GM21723 (cell line): ENCODE data around the gene EXD2.

Experiments used
- ATAC-seq: cut with Tn5 transposase; IDR thresholded peaks from one replicate; pipeline ENCODE4 v1.9.1; 2021; ENCODE audit warnings: mild to moderate bottlenecking, moderate library complexity; ENCODE audit not compliant: unreplicated experiment

EXD2 gene

GRCh38 chr14:69247676-69248440 lies 56.6 kb downstream of the EXD2 start:
- no peak for ATAC-seq

DNA sequence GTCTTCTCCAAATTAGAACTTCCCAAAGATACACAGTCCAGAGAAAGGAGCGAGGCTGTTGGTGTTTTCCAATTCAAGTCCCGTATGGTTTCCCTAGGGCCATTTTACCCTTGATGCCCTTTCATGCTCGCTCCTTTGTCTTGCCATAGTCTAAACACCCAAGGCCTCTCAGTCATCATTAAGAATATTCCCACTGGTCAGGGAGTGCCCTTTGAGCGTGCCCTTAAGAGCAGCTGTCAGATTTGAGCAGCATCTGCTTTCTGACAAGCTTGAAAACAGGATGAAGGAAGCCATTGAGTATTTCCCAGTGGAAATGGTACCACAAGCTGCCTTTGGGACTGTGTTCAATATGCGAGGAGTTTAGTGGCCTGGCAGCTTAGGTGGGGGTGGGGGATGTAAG lies 58.3 kb downstream of the EXD2 start:
- ATAC-seq, result no peak

GRCh38 chr14:69252851-69253250 lies 61.6 kb downstream of the EXD2 start:
- ATAC-seq, result no peak

- no peak for ATAC-seq
These were observed 67.8 kb downstream of the EXD2 start for GRCh38 chr14:69259168-69259526.

GRCh38 chr14:69259527-69260189 lies 68.4 kb downstream of the EXD2 start, which contains the start of gene GALNT16:
Gene GALNT16 (plus strand): TSS chr14:69260158. CDS start chr14:69260291, 133 bp downstream.
- no peak for ATAC-seq

DNA sequence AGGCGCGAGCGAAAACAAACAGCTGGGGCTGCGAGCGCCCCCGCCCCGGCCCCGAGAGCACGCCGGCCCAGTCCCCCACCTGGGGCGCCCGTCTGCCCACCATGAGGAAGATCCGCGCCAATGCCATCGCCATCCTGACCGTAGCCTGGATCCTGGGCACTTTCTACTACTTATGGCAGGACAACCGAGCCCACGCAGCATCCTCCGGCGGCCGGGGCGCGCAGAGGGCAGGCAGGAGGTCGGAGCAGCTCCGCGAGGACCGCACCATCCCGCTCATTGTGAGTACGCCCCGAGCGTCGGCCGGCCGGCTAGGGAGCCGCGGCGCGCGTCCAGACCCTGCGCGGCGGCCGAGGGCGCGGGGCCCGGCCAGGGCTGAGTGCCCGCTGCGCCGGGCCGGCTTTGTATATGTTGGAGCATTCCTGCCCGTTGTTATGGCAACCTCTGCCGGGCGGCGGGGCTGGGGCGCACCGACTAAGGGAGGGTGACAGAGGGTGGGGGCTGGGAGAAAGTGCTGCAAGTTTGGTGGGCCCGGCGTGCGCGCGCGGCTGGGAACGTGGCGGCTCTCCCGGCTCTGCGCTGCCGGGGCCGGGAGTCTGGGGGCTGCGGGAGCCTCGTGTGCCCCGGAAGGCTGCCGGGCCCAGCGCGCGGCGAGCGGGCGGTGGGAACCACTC lies 69.0 kb downstream of the EXD2 start:
- no peak for ATAC-seq

GRCh38 chr14:69260861-69261564 lies 69.7 kb downstream of the EXD2 start:
- no peak for ATAC-seq

DNA sequence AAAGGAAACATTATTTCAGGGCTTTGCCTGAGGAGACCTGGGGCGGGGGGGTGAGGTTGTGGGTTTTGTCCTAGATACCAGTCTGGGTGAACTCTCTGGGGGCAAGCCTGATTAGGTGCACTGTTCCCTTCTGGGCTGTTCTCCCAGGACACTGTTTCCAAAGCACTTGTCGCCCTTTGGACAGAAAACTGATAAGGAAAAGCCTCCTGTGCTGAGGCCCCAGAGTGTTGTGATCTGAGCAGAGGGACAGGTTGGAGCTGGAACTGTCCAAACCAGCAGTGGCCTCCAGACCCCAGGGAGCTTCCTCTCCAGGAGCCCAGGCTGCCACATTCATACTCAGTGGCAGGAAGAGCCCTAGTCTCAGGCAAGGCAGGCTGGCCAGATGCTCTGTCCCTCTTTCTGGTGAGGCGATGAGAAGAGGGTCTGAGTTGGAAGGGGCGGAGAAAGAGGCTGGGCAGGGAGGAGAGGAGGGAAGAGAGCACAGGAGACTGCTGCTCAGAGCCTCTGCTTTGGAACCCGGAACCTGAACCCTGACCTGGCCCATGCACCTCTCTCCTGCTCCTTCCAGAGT lies 70.5 kb downstream of the EXD2 start:
- no peak for ATAC-seq

DNA sequence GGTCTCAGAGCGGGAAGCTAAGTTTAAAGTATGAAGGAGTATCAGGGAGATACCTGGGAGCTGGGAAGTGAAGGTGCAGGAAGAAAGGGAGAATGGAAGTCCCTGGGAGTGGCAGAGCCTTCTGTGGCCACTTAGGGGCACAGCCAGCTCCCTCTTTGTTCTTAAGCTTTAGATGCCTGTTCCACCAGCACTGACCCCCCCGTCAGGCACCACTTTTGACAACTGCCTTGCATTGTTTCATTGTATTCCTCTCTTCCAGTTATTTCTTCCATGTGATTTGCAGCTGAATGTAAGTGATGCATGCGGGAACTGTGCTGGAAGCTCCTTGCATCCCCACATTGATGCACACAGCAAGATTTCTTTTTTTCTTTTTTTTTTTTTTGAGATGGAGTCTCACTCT lies 71.2 kb downstream of the EXD2 start:
- ATAC-seq, result no peak

- ATAC-seq, result no peak
These were observed 72.1 kb downstream of the EXD2 start for GRCh38 chr14:69263364-69263763.

GRCh38 chr14:69263771-69264170 lies 72.5 kb downstream of the EXD2 start:
- no peak for ATAC-seq

DNA sequence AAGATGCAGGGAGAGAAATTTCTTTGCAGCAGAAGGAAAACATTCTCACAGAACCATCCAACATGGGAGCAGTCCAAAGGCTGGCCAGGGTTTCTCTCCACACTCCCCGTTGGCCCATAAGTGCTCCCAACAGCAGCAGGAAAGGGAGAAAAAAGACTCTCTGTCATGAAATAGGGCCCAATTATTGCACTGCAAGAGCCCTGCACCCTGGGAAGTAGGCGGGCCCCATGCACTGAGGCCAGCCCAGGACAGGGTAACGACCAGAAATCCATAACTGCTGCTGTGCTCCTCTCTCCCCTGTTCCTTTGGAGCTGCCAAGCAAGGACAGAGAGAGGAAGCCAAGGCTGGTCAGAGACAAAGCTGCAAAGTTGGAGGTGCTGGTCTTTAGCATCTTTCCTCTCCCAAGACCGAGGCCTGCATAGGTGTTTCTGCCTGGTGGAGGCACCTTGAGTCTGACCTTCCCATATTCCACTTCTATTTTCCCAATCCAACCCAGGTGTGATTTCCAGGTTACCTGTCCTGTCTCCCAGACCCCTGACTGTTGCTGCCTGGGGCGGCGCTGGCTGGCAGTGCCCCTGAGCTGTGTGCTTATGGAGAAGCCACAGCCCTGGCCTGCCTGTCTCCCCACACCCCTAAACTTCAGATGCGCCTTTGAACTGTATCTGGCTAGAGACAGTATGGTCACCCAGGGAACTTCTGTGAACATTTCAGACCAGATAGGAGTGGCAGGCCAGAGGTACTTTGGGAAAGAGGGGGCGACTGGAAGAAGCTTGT lies 75.5 kb downstream of the EXD2 start:
- no peak for ATAC-seq

DNA sequence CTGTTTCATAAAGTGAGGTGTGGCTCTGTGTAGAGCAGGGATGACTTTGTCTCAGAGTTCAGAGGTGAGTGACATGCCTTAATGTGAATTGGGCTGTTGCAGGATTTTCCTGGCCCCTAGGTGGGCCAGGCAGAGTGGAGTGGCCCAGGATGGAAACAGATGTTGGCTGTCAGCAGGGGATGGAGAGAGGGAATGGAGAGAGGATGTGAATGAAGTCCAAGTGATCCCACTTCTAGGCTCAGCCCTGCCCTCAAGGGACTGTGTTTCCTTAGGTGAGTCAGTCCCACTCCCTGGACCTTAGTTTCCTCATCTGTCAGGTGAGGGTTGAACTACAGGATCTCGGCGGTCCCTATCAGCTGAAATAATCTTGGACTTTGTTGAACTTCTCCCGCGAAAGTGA lies 76.2 kb downstream of the EXD2 start:
- no peak for ATAC-seq

DNA sequence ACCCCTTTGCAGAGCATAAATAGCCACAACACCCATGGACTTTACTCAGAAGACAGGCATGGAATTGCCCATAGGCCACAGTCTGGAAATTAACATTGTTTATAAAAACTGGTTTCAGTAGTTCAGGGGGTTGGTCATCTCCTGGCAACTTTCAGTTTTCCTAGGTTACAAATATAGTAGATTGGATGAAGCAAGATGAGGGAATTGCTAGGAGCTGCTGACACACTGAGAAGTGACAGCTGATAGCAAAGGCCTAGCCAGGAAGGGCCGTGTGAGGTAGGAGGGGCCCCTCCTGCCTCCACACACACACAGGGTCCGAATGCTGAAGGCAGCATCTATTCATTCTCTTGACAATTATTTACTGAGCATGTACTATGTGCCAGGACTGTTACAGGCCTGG lies 76.9 kb downstream of the EXD2 start:
- ATAC-seq, result no peak

DNA sequence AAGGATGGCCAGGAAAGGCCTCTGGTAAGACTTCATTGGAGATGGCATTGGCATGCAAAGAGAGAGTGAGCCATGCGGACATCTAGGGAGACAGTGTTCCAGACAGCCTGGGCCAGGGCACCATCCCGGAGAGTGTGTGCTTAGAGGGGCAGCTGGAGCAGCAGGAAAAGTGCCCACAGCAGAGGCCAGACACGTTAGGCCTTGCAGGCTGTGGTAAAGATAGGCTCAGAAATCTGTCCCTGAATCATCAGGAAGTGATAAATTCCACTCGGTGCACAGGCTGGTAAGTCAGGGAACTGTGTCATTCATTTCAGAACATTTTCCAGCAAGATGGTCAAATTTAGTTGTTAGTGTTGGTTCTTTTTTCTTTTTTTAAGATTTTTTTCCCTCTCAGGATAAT lies 77.5 kb downstream of the EXD2 start:
- no peak for ATAC-seq

- ATAC-seq, result no peak
These were observed 78.1 kb downstream of the EXD2 start for GRCh38 chr14:69269381-69269780.

- ATAC-seq, result no peak
These were observed 78.8 kb downstream of the EXD2 start for GRCh38 chr14:69270097-69270496.

GRCh38 chr14:69270795-69271708 lies 79.8 kb downstream of the EXD2 start:
- no peak for ATAC-seq

GRCh38 chr14:69274321-69274720 lies 83.0 kb downstream of the EXD2 start:
- ATAC-seq, result no peak
